ENCODE measurements around the gene GLDC. TPM values are rescaled to one million over a fixed set of nuclear protein-coding genes. Genes with fewer than 3 reads are reported as not detected.
"Not testable (repeated sequence)": the region's sequence is repeated elsewhere in the genome, so short reads cannot be mapped to it uniquely, and the experiment has no call there.

Gene GLDC
- total RNA-seq, 4 donors from 2014 or later = 2.4 to 7.4 (median 4.8) TPM

DNA sequence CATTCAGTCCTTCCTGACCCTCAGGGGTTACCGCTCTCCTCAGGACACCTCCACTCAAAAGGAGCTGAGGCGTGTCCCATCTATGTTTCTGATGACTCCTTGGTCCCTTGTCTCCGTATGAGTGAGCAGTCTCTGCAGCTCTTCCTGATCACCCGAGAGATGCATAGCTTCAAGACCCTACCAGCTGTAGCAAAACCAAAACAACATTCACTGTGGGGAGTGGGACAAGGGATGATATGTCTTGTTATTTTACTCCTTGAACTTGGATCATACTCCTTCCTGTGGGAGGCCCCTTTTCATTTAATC lies 14.4 kb downstream of the GLDC start:
- no peak for DNase-seq (ENCODE audit: low spot score in 2 of 2)
- H3K27me3 ChIP-seq = peaks cover 9% of the 10 kb centered on the region
- no peak overlapping the region for H3K4me3 ChIP-seq
- TF ChIP-seq POLR2AphosphoS5 (IDR thresholded peaks at IDR 0.05) = no peak
- 85% methylated on average over 4 of the region's 4 CpGs for WGBS
- no peaks in the 10 kb centered on the region for H3K9me3 ChIP-seq
- no peak overlapping the region for H3K27ac ChIP-seq
- H3K36me3 ChIP-seq = no peaks in the 10 kb centered on the region
- peaks cover 6% of the 10 kb centered on the region for H3K4me1 ChIP-seq

DNA sequence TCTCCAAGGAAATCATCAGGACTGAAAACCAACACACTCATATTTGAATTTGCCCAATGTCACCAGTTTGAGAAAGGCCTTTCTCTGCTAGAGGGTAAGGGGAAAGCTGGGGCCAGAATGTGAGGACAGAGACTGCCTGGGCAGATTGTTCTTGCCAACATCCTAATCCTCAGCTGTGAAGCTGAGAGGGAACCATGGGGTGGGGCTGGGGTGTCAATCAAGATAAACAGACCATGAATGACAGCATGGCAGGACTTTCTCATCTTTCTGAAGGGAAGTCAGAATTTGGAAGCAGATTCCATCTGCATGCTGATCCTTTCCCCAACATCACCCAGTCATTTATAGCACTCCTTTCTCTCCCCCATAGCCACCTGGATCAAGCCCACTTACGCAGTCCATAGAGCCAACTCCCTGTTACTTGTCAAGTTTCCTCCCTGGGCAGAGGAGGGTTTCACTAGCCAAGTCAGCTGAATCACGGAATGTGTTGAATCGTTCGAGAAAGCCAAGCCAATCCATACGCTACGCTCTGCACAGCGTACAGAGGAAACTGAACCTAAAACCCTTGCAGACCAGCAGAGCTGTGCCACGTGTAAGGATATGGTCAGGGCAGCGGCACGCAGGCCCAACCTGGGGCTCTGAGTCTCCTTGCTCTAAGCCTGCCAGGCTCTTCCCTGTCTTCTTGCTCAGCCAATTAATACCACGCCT lies 14.9 kb downstream of the GLDC start:
- TF ChIP-seq POLR2AphosphoS5 (IDR thresholded peaks at IDR 0.05) = no peak
- TF ChIP-seq EP300 (IDR thresholded peaks at IDR 0.05) = no peak
- TF ChIP-seq, protein P1, sequence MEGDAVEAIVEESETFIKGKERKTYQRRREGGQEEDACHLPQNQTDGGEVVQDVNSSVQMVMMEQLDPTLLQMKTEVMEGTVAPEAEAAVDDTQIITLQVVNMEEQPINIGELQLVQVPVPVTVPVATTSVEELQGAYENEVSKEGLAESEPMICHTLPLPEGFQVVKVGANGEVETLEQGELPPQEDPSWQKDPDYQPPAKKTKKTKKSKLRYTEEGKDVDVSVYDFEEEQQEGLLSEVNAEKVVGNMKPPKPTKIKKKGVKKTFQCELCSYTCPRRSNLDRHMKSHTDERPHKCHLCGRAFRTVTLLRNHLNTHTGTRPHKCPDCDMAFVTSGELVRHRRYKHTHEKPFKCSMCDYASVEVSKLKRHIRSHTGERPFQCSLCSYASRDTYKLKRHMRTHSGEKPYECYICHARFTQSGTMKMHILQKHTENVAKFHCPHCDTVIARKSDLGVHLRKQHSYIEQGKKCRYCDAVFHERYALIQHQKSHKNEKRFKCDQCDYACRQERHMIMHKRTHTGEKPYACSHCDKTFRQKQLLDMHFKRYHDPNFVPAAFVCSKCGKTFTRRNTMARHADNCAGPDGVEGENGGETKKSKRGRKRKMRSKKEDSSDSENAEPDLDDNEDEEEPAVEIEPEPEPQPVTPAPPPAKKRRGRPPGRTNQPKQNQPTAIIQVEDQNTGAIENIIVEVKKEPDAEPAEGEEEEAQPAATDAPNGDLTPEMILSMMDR (IDR thresholded peaks at IDR 0.05) = no peak
- no peak for TF ChIP-seq POLR2A (IDR thresholded peaks at IDR 0.05)
- H3K27ac ChIP-seq = no peak overlapping the region
- H3K4me1 ChIP-seq = peaks cover 6% of the 10 kb centered on the region
- H3K36me3 ChIP-seq = no peaks in the 10 kb centered on the region
- H3K4me3 ChIP-seq = no peak overlapping the region
- H3K27me3 ChIP-seq = peaks cover 9% of the 10 kb centered on the region
- H3K9me3 ChIP-seq = no peaks in the 10 kb centered on the region
- DNase-seq (ENCODE audit: low spot score in 2 of 2) = no peak
- 85% methylated on average over 11 of the region's 11 CpGs for WGBS

DNA sequence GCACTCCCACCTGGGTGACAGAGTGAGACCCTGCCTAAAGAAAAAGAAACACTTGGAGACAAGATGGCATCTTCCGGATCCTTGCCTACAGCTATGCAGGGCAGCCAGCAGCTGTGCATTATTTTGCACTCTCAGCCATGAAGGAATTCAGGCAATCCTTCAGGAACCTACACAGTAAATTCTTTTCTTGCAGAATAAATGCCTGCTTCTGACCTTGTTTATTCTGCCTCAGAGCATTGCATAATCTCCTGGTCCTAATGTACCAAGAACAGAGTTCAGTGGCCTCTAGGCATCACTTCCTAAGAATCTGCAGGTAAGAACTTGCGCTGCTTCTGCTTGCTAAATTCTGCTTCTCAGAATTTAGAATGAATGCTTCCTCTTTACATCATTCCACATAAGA lies 16.8 kb downstream of the GLDC start:
- DNase-seq (ENCODE audit: low spot score in 2 of 2) = no peak
- H3K36me3 ChIP-seq = no peaks in the 10 kb centered on the region
- H3K27me3 ChIP-seq = peaks cover 9% of the 10 kb centered on the region
- WGBS = 37% methylated on average over 2 of the region's 2 CpGs
- H3K9me3 ChIP-seq = no peaks in the 10 kb centered on the region
- H3K4me1 ChIP-seq = peaks cover 6% of the 10 kb centered on the region
- H3K27ac ChIP-seq = no peak overlapping the region
- no peak overlapping the region for H3K4me3 ChIP-seq
- TF ChIP-seq, protein P1 (IDR thresholded peaks at IDR 0.05) = no peak
- TF ChIP-seq POLR2AphosphoS5 (IDR thresholded peaks at IDR 0.05) (no peak), POLR2A (IDR thresholded peaks at IDR 0.05) (no peak), EP300 (IDR thresholded peaks at IDR 0.05) (no peak)

DNA sequence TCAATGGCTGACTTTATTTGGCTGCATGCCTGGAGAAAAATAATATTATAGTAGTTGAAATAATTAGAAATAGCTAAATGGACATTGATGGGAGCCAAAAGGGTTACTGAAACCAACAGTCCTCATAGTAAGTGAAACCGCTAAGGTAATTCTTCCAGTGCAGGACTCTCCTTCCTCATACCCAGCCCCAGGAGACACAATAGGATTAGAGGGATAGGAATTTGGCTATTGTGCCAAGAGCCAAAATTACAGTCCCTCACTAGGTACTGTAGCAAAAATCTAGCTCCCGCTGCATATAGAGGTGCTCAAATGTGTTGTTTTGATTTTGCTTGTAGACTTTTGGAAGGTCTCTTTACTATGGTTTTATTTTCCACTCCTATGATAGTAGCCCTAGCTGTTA lies 20.2 kb downstream of the GLDC start:
- TF ChIP-seq POLR2A (IDR thresholded peaks at IDR 0.05) (no peak), POLR2AphosphoS5 (IDR thresholded peaks at IDR 0.05) (no peak), EP300 (IDR thresholded peaks at IDR 0.05) (no peak)
- TF ChIP-seq, protein P1 (IDR thresholded peaks at IDR 0.05) = no peak
- no peak overlapping the region for H3K4me3 ChIP-seq
- no peaks in the 10 kb centered on the region for H3K36me3 ChIP-seq
- H3K9me3 ChIP-seq = no peaks in the 10 kb centered on the region
- peaks cover 6% of the 10 kb centered on the region for H3K4me1 ChIP-seq
- WGBS = 77% methylated on average over 2 of the region's 2 CpGs
- no peak overlapping the region for H3K27ac ChIP-seq
- H3K27me3 ChIP-seq = peaks cover 9% of the 10 kb centered on the region
- DNase-seq (ENCODE audit: low spot score in 2 of 2) = no peak

DNA sequence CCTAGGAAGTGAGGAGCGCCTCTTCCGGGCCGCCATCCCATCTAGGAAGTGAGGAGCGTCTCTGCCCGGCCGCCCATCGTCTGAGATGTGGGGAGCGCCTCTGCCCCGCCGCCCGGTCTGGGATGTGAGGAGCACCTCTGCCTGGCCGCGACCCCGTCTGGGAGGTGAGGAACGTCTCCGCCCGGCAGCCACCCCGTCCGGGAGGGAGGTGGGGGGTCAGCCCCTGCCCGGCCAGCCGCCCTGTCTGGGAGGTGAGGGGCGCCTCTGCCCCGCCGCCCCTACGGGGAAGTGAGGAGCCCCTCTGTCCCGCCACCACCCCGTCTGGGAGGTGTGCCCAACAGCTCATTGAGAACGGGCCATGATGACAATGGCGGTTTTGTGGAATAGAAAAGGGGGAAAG lies 22.7 kb downstream of the GLDC start:
- WGBS = no CpG with 5 or more reads among the region's 29 CpGs
- H3K36me3 ChIP-seq; DNase-seq (ENCODE audit: low spot score in 2 of 2); H3K4me3 ChIP-seq; H3K9me3 ChIP-seq; H3K4me1 ChIP-seq; H3K27ac ChIP-seq; H3K27me3 ChIP-seq: not testable (repeated sequence)

DNA sequence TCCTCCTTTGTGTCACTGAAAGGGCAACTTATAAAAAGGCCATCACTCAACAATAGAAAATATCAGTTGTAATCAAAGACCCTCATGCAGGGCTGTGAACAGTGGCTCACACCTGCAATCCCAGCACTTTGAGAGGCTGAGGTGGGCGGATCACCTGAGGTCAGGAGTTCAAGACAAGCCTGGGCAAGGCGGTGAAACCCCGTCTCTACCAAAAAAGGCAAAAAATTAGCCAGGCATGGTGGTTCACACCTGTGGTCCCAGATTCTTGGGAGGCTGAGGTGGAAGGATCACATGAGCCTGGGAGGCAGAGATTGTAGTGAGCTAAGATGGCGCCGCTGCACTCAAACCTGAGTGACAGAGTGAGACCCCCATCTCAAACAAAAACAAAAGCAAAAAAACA lies 24.7 kb downstream of the GLDC start:
- Histone ChIP-seq H3K4me1 (no peaks in the 10 kb centered on the region), H3K4me3 (no peak overlapping the region), H3K9me3 (no peaks in the 10 kb centered on the region), H3K27me3 (no peaks in the 10 kb centered on the region), H3K36me3 (no peaks in the 10 kb centered on the region), H3K27ac (no peak overlapping the region)
- TF ChIP-seq EP300 (IDR thresholded peaks at IDR 0.05) (no peak), POLR2AphosphoS5 (IDR thresholded peaks at IDR 0.05) (no peak), POLR2A (IDR thresholded peaks at IDR 0.05) (no peak)
- TF ChIP-seq, protein P1 (IDR thresholded peaks at IDR 0.05) = no peak
- WGBS = 91% methylated on average over 5 of the region's 5 CpGs
- no peak for DNase-seq (ENCODE audit: low spot score in 2 of 2)

Measured in suprapubic skin (tissue), 4 donors.